ENCODE results near the gene RAD21L1.

RAD21L1 gene

GRCh38 chr20:1225783-1226654 is at the start of gene RAD21L1:
Gene RAD21L1 (plus strand): TSS chr20:1226044. CDS start chr20:1228454, 2,410 bp downstream.
- no peak for DNase-seq

DNA sequence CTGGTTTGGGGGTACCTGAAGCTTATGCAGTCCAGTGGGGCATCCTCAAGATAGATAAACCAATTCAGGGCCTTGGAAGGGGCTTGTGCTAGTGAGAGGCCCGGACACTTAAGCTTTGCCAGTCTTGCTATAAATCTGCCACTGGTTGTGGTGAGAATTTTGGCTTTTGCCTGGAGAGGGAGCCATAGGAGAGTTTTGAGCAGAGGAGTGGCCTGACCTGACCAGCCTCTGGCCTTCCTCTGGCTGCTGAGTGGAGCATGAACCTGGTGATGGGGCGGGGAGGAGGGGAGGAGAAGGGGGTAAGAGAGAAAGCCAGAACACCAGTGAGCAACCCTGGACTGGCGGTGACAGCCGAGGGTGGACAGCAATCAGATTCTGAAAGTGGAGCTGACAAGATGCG is 48.2 kb upstream of the RAD21L1 start:
- no peak for DNase-seq

DNA sequence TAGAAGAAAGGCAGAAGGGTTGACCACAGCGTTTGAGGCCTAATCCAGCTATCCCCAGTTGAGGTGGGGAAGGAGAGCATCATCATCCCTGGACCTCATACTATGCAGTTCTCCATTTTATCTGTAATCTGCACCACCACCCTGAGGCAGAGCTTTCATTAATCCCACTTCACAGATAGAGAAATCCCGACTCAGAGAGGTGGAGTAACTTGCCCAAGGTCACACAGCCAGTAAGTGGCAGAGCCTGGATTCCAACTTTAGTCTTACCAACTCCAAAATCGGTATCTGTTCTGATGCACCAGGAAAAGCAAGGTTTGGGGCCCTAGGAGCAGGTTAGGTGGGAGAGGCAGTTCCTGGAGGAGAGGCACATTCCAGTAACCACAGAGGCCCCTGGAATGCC is 47.7 kb upstream of the RAD21L1 start:
- DNase-seq: no peak

DNA sequence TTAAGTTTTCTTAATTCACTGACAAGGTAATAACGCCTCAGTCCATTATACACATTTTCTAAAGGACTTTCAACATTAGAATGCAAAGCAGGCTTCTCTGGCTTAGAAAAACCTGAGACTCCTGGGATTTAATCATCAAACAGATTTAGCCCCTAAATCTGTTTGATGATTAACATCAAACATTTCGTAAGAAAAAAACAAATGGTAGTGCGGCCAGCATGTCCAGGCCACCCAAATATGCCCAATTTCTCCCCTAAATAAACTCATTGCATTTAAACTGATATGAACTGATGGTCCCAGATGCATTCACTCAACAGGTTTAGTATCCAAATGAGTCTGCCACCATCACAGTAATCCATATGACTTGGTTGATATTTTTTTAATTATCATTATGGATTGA is 47.2 kb upstream of the RAD21L1 start:
- no peak for DNase-seq

DNA sequence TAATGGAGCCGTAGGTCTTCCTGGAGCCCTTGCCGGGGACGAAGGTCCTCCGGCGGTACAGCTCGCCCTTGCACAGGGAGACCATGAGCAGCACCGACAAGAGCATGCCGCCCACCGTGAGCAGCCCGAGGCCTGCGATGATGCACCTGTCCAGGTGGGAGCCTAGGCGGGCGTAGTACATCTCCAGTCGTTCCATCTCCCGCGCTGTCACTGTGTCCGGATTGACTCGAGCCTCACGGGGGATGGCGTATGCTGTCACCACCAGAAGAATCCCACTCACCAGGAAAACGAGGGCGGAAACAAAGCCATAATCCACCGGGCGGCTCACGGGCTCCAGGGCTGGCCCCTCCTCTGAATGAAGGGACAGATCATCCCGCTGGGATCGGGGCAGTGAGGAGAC is 44.9 kb upstream of the RAD21L1 start:
- DNase-seq: no peak

- DNase-seq: no peak
These were observed 43.7 kb upstream of the RAD21L1 start for GRCh38 chr20:1182106-1182505.

- DNase-seq: no peak
These were observed 42.7 kb upstream of the RAD21L1 start for GRCh38 chr20:1183153-1183552.

GRCh38 chr20:1184260-1184637 is 41.6 kb upstream of the RAD21L1 start:
- no peak for DNase-seq

GRCh38 chr20:1184638-1185315 is 41.1 kb upstream of the RAD21L1 start, which contains the start of gene TMEM74B:
Gene TMEM74B (minus strand): TSS chr20:1184981. CDS start chr20:1183801, 1,180 bp downstream.
- DNase-seq: no peak

DNA sequence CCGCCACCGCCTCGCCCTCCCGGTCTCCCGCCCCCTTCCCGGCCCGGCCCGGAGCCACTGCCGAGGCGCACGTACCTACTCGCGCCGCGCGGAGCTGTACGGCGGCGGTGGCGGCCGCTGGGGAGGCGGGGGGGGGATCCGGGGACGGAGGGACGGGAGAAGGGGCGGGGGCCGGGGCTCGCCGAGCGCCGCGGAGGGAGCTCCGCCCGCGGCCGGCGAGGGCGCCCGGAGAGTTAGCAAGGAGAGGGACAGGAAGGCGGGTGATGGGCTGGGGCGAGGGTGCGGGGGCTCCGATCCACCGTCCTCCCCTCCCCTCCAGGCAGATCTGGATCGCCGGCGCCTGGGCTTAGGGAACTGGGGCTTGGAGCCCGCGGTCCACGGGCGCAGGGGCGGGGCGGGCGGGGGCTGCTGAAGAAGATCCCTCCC is 40.5 kb upstream of the RAD21L1 start:
- DNase-seq: no peak

DNA sequence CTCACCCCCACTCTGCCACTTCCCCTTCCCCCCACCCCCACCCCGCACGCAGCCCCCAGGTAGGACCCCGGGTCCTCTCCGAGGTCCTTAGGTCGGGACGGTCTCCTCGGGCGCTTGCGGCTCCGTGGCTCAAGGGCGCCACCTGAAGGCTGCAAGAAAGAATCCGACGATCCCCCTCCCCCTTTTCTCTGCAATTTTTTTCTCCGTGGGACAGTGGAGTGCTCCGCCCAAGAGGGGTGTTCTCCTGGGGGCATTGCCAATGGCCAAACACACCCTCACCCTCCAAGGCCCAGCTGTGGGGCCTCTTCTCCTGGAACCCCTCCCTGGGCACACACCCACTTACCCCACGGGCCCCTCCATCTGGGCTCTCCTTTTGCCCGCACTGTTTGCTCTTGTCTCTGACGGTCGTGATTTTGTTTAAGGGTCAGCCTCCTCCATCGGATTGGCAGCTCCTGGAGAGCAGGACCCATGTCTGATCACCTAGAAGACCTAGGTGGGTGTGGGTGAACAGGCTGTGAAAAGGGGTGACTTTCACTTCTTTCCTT is 40.0 kb upstream of the RAD21L1 start:
- no peak for DNase-seq

- no peak for DNase-seq
These were observed 39.4 kb upstream of the RAD21L1 start for GRCh38 chr20:1186367-1186991.

- DNase-seq: no peak
These were observed 38.2 kb upstream of the RAD21L1 start for GRCh38 chr20:1187605-1188171.

GRCh38 chr20:1188347-1188746 is 37.5 kb upstream of the RAD21L1 start:
- no peak for DNase-seq

DNA sequence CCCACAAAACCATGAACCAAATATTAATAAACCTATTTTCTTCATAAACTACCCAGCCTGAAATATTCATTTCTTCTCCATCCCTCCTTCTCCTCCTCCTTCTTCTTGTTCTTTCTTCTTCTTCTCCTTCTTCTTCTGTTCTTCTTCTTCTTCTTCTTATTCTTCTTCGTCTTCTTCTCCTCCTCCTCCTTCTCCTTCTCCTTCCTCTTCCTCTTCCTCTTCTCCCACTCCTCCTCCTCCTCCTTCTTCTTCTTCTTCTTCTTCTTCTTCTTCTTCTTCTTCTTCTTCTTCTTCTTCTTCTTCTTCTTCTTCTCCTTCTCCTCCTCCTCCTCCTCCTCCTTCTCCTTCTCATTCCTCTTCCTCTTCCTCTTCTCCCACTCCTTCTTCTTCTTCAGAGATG is 36.0 kb upstream of the RAD21L1 start:
- DNase-seq: no peak

- DNase-seq: no peak
These were observed 35.0 kb upstream of the RAD21L1 start for GRCh38 chr20:1190847-1191246.

GRCh38 chr20:1191299-1191698 is 34.5 kb upstream of the RAD21L1 start:
- no peak for DNase-seq

- no peak for DNase-seq
These were observed 30.6 kb upstream of the RAD21L1 start for GRCh38 chr20:1195226-1195625.

DNA sequence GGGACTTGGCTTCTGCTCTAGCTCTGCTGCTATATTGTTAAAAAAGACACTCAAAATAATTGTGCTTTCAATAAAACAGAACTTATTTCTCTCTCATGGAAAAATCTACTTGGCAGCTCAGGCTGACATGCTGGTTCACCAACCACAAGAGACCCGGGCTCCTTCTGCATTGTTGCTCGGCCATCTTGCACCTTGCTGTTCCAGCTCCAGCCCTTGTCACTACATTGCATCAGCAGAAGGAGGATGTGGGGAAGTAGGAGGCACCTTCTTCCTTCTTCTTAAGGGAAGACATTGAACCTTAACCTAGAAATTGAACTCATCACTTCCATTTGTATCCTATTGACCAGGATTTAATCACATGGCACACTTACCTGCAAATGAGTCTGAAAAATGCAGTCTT is 29.2 kb upstream of the RAD21L1 start:
- no peak for DNase-seq

GRCh38 chr20:1197801-1198200 is 28.0 kb upstream of the RAD21L1 start:
- DNase-seq: no peak

GRCh38 chr20:1198751-1199150 is 27.1 kb upstream of the RAD21L1 start:
- DNase-seq: no peak

DNA sequence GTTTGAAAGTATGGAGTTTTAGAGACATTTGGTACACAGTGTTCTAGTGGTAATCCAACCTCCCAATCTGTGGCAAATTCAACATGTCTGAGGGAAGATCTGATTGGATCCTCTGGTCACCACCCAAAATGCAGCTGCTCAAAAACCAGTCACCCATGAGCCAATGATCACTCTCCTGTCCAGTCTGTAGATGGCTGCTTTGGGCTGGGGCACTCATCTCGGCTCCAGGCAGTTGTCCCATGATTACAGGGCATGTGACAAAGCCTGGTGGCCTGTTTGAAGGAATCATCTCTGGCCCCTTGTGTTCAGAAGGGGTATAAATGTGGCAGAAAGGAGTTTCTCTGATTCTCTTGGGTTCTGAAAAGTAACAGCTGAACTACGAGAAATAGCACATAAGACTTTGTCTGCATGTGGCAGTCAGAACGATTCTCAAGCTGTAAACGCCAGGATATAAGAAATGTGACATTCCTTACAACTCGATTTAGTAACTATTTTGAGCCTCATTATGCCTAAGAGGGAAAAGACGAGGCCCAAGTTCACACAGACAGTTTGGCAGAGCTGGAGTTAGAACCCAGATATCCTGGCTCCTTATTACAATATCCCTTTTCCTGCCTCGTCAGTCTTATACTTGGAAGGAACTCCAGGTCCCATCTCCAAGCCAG is 26.5 kb upstream of the RAD21L1 start:
- no peak for DNase-seq

DNA sequence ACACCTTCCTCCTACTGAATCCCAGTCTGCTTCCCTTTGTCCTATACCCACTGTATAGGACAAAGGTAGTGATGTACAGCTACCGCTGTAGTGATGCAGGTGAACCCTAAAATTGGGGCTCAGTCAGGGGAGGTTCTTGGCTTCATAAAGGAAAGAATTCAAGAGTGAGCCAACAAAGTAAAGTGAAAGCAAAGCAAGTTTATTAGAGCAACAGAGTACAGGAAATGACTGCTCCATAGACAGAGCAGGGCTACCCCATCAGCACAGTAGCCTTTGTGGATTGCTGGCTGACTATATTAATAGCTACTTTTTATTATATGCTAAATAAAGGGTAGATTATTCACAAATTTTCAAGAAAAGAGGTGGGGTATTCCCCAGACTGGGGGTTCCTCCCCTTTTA is 25.9 kb upstream of the RAD21L1 start:
- DNase-seq: no peak
